Upper lobe of left lung (tissue), 4 donors: ENCODE data around the gene SOWAHC.

Experiments used
- CTCF ChIP-seq, 6 experiments: fragments of 450-650 bp in 4 of 6; fragments of 200-600 bp in 2 of 6; sonication (generic) in 2 of 6; IDR thresholded peaks; one replicate each; pipeline ENCODE4 v1.5.1; 2016 to 2019; ENCODE audit warnings: antibody characterized with exemption in 6 of 6
- POLR2AphosphoS5 ChIP-seq, 2 donors: sonication (generic); formaldehyde crosslinking; IDR thresholded peaks; one replicate each; pipeline ENCODE4 v1.5.1; 2017; ENCODE audit warnings: antibody characterized with exemption in 2 of 2

- TF ChIP-seq CTCF (IDR thresholded peaks at IDR 0.05) (no peak), POLR2AphosphoS5 (IDR thresholded peaks at IDR 0.05) (no peak)
These were observed 10.2 kb downstream of the SOWAHC start for GRCh38 chr2:109624339-109624738.
